ENCODE measurements around the gene CA10. TPM values are rescaled to one million over a fixed set of nuclear protein-coding genes. Genes with fewer than 3 reads are reported as not detected.
A peak's percentile ranks its signal among the peaks of the same experiment; 100 is the strongest.

Gene CA10
- polyA plus RNA-seq, 4 donors = 11.7 to 17.3 (median 14.5) TPM

DNA sequence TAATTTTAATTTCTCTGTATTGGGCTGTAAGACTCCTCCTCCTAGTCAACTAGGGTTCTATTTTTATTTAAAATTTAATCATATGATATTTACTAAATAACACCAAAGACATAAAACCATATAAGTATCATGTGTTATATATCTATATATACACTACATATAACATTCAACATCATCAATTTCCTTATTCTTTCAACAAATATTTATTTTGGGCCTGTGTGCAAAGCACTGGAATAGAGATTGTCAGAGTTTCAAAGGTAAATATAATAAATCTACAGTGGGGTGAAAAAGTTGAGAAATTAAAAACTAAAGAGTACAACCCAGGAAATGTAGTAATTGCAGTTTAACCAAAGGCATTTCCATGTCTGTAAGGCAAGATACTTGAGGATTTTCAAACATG is 364.0 kb downstream of the CA10 start:
- no peak for DNase-seq (ENCODE audit: low read depth in 4 of 4, low spot score in 3 of 4)

DNA sequence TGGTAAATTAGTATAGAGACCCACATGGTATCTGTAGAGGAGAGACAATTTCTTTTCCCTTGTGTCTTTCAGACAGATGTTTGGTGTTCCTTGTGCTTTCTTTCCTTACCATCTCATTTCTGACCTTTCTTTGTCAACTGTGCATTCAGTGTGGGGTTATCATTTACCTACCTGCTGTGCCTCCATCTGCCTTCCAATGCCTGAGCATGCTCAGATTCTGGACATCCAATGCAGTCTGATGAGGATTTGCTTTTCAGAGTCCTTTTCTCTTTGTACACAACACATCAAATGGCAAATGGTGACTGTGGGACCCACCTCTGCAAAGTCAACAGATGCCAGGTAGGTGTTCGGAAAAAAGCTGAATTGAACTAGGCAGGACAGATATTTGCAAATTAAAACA is 364.8 kb downstream of the CA10 start:
- no peak for DNase-seq (ENCODE audit: low read depth in 4 of 4, low spot score in 3 of 4)

DNA sequence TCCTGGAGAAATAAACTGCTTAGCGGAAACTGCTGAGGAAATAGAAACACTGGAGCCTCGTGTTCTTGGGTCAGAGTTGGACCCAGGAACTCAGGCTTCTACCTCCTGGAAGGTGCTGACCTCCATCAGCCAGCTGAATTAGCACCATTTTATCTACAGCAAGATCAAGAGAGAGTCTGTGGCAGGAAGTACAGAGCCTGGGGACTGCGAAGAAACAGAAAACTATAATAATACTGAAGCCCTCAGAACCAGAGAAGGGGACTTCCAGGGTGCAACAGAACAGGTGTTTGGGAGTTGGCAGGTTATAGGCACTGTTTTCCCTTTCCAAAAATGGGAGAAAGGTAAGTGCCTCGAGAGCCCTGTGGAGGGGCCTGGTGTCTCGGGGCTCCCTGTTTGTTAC is 379.7 kb downstream of the CA10 start:
- no peak for DNase-seq (ENCODE audit: low read depth in 4 of 4, low spot score in 3 of 4)

DNA sequence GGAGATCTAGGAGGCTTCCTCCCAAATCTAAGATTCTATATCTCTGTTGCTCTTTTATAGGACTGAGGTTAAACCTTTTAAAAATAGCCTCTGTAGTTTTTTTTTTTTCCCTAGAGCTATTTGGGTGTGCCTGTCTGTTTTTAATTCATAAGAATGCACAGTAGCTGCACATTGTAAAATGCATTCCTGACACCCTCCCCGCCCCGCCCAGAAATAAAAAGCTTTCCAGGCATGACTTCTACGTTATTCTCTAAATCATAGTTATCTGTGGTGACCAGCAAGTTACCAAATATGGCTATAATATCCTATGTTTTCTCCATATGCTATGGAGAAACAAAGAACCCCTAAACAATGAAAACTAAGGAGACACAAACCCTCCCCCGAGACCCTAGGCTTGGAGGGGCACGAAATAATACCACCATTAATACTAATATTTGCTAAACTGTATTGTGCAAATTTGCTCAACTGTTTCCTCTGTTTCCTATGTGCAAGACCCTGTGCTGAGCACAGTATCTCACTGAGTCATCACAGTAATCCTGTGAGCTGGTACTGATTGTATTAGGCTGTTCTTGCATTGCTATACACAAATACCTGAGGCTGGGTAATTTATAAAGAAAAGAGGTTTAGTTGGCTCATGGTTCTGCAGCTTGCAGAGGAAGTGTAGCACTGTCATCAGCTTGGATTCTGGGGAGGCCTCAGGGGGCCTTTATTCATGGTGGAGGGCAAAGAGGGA is 388.3 kb downstream of the CA10 start:
- no peak for DNase-seq (ENCODE audit: low read depth in 4 of 4, low spot score in 3 of 4)

DNA sequence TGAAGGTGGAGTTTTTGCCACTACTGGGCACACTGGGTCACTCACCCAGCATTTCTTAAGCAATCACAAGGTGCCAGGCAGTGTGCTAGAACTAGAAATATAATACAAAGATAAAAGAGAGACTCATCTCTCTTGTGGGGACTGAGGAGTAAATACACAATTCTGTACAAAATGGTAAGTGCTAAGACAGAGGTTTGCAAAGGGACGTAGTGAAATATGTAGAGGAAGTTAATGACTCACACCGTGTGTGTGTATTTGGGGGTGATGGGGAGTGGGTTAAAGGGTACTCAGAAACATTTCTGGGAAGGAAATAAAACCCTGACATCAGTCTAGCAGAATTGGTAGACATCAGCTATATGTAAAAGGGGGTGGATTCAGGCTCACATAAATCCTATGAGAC is 389.3 kb downstream of the CA10 start:
- DNase-seq (ENCODE audit: low read depth in 4 of 4, low spot score in 3 of 4) = no peak

DNA sequence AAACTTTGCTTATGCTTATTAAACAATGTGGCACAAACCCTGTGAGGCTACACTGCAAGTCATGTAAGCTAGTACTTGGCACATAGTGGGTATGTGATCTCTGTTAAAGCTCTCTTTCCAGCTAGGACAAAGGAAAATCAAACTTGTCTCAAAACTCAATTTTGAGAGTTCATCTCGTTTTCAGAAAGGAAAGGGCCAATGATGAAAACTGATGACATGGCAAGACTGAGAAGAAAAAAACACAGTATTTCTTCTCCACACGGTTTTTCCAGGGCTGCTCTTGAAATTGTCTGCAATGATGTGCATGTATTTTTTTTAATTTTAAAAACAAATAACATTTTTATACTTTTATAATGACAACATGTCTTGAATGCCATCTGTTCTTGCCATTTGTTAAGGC is 389.8 kb downstream of the CA10 start:
- DNase-seq (ENCODE audit: low read depth in 4 of 4, low spot score in 3 of 4) = no peak

DNA sequence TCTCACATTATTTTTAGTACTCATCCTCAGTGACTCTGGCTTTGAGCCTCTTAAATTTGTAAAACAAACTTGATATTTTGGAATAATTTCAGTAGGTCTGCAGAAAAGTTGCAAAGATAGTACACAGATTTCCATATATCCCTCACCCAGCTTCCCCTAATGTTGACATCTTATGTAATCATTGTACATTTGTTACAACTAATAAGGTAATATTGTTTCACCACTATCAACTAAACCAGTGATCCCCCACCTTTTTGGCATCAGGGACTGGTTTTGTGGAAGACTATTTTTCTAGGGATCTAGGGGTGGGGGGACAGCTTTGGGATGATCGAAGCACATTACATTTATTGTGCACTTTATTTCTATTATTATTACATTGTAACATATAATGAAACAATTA is 391.2 kb downstream of the CA10 start:
- no peak for DNase-seq (ENCODE audit: low read depth in 4 of 4, low spot score in 3 of 4)

DNA sequence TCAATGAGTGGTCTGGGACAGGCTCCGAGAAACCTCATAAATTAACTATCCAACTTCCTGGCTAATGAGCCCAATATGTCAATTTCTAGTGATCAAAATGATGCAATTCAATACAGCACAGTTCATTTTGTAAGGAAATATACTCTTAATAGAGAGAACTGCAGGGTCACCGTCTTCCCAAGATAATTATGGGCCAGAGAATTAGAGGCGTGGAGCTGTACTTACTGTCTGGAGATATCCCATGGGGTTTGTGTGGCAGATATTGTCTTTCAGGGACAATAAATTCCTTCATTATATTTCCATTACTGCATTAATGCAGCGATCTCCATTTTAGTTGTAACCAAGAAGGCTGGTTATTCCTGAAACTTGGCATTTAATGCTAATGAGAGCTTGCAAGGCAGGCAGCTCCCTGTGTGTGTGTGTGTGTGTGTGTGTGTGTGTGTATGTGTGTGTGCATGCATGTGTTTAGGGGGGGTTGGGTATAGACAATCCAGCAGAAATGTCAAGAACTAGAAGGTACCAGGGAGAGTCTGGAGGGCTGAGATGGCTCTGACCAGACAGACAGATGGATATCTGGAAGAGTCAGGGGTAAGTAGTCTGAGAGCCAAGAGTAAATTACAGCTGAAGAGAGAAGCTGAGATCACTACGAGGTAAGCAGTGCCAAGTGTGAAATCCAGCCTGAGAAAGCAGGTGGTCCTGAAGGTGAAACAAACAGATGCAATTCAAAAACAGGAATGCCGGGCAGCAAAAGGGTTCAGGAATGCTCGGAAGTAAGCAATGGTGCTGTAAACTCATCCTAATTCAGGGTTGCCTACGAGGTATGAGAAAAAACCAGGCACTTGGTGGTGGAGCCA is 393.0 kb downstream of the CA10 start:
- DNase-seq (ENCODE audit: low read depth in 4 of 4, low spot score in 3 of 4) = no peak

DNA sequence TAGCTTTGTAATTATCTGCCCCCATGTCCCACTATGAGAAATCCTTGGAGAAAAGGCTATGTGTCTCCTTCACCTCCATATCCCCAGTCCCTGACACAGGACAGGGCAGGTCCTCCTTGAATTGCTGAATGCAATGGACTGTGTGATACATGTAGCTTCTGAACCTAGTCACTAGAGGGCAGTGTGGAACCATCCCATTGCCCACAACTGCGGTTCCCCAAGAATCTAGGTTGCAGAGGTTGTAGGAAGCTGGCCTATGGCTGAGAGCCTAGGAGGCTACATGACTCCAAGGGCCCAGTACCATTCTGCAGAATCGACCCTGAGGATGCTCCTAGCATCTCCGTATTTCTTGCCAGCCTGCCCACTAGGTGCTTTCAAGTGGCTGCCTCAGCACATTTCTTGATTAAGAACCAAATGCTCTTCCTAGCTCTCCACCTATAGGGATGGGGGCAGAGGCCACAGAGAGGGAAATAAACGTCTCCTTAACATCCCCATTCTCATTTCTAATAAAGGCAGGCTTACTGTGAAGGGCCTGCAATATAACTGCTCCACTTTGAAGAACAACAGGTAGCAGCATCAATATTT is 394.0 kb downstream of the CA10 start:
- DNase-seq (ENCODE audit: low read depth in 4 of 4, low spot score in 3 of 4) = peak; percentile 28 to 51 (median 47)

DNA sequence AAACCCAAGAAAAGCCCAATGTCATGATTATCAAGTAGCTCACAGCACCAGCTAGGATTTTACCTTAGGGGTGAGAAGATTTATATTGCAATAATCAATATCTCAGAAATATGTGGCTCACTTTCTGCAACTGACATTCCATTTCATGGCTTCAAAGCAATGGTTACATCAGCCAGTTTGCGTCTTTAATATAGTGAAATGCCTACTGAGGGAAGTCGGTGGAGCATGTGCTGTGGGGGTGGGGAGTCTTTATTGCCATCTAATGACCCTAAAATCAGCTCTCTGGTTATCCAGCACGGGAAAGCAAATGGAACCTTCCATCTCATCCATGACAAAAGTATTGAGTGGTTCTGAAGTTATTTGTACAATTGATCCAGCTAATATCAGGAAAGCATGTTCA is 395.5 kb downstream of the CA10 start:
- DNase-seq (ENCODE audit: low read depth in 4 of 4, low spot score in 3 of 4) = no peak

DNA sequence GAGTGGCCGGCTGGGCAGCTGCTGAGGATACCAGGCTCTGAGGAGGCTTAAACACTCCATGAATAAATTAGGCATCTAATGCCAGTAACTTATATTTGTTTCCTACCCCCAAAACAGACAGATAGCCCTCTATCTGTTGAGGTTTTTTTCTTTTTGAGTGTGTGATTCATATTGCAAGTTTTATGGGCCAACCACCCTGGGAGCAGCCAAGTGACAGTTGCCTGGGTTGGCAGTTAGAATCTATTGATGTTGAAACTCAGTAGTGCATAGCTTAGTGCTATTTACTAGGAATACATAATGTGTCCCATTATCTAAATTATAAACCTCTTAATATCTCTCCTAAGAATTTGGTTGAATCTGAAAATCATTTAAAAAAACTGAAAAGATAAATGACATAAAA is 397.4 kb downstream of the CA10 start:
- no peak for DNase-seq (ENCODE audit: low read depth in 4 of 4, low spot score in 3 of 4)

DNA sequence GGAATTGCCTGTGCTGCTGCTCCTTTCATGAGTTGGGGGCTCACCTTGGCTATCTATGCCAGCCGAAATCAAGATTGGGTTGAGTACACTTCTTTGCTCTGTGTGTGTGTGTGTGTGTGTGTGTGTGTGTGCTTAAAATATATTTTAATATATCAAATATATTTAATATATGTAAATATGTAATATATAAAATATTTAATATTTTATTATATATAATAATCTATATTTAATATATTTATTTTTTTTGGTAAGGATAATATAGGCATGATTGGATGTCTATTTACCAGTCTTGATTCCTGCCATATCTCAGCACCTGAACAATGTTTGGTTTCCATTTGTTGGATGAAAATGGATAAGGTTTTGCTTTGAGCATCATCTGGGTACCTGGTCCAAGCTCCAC is 399.3 kb downstream of the CA10 start:
- DNase-seq (ENCODE audit: low read depth in 4 of 4, low spot score in 3 of 4) = no peak

DNA sequence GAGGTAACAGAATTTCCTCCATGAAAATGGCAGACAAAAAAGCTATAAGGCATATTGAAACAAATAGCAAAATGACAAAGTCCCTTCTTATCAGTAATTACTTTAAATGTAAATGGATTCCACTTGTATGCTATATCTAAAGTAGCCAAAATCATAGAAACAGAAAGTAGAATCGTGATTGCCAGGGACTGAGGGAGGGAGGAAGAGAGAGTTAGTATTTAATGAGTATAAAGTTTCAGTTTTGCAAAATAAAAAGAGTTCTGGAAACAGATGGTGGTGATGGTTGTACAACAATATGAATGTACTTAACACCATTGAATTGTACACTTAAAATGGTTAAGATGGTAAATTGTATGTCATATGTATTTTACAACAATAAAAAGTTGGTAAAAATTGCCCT is 407.4 kb downstream of the CA10 start:
- no peak for DNase-seq (ENCODE audit: low read depth in 4 of 4, low spot score in 3 of 4)

DNA sequence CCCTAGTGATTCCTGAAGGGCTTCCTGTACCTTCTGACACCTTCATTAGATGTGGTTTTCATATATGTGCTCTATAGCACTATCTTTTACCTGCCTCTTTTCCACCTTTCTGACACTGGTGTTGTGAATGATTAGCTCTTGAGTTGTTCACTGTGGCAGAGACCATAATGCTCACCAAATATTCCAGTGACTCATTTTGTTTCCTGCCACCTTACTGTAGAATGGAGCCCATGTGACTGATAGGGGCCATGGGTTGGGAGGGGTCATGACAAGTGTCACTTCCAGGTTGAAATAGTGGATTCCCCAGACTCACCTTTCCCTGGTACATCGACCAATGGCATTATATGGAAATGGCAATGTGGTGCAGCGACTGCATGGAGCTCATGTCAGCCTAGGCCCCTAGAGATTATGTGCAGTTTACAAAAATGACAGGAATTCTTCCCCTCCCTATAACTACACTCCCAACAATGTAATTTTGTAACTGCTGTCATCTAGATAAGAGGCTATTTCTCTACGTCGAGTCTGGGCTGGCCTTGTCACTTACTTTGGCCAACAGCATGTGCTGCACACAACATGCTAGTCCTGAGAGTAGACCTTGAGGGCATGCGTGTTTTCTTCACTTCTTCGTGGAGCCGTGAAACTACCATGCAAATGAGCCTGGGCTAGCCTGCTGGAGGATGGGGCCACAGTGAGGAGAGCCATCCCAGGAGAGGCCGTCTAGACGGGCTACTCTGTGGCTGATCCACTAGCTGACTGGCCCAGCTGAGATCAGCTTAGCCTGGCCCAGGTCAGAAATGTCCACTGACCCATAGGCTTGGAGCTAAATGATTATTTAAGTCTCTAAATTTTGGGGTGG is 409.5 kb downstream of the CA10 start:
- DNase-seq (ENCODE audit: low read depth in 4 of 4, low spot score in 3 of 4) = no peak

DNA sequence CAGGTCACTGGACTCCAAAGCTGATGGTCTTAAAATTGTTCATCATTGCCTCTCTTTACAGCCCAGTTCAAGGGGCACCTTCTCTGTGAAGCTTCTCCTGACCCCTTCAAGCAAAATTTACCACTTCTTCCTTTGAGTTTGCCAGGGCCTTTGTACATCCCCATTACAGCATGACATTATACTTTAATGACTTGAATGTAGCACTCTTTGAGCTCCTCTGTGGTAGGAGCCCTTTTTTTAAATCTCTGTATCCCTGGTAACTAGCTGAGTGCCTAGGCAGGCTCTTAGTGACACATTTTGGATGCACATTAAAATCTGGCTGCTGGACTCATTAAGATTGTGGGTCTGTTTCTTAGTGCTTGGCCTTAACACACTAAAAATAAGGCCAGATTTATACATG is 412.1 kb downstream of the CA10 start:
- no peak for DNase-seq (ENCODE audit: low read depth in 4 of 4, low spot score in 3 of 4)

DNA sequence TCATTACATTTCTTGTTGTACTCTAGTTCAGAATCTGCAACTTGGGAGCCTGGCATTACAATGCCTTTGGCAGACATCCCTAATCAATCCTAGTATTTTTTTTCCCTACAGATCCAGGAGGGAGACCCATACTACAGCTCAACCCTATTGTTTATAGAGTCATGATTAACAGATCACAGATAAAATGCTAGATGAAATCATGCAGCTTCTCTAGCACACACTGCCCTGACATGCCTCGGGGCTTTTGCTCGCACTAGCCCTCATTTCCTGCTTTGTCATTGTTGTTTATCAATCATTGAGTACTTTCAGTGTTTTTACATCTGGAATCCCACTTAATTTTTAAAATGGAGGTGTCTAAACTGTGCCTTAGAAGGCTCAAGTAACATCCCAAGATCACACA is 412.5 kb downstream of the CA10 start:
- DNase-seq (ENCODE audit: low read depth in 4 of 4, low spot score in 3 of 4) = no peak

DNA sequence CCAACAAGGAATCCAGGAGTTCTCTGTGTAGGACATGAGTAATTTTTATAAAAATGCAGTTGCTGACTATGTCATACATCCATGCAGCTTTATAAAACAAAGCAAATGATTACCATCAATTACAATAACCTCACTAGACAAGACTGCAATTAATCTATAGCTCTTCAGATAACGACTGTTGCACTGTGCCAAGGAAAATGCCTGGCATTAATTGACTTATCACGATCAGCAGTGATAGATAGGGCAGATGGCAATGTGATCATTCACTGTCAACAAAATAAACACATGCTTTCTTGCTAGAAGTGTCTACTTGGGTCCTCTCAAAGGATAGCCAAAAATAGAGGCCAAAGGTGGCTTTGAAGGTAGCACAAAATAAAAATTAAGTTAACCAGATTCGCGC is 415.0 kb downstream of the CA10 start:
- DNase-seq (ENCODE audit: low read depth in 4 of 4, low spot score in 3 of 4) = no peak

DNA sequence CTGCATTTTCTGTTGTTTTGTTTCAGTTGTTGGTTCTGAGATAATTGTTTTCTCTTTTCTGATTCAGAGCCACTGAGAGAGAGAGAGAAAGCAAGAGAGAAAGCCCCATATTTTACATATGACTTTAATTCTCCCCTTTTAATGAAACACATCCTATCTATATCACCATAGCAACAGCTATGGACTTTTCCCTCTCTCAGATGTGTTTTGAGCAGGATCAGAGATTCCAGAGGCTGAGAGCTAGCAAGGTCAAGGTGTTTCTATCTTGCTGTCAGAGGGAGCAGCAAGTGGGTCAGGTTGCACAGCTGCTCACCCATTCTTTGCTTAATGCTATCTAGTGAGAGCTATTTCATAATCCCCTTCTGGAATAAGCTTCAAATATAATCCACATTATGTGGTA is 415.9 kb downstream of the CA10 start:
- no peak for DNase-seq (ENCODE audit: low read depth in 4 of 4, low spot score in 3 of 4)

DNA sequence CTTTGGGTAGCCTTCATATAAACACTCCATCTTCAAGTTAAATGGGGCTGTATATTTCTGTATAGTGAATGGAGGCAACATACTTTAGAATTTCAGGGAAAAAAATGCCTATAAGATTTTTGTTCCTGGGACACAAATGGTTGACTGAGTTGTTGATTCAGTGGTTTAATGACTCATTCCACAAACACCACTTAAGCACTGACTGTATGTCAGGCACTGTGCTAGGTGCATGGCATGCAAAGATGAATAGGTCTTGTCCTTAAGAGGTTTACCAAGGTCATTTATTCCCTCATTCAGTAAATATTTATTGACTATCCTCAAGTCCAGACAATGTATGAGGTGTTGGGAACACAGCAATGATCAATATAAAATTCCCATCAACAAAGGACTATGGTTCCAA is 417.1 kb downstream of the CA10 start:
- no peak for DNase-seq (ENCODE audit: low read depth in 4 of 4, low spot score in 3 of 4)

DNA sequence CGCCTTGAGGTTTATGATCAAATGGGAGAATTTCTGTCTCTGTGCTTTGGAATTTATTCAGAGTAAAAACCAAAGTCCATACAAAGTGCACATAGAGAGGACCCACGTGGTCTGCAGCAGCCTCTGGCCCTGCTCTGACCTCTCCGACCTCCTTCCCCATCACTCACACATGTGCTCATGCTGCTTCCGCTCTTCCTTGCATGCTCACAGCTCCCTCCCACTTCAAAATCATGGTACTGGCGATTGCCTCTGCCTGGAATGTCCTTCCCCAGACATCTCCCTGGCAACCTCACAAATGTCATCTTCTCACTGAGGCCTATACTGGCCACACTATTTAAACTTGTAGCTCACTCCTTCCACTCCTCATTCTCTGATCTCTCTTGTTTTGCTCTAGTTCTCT is 418.0 kb downstream of the CA10 start:
- DNase-seq (ENCODE audit: low read depth in 4 of 4, low spot score in 3 of 4) = no peak
